Spleen (tissue), 11 donors: ENCODE measurements around the gene OBSL1. TPM values are rescaled to one million over a fixed set of nuclear protein-coding genes. Genes with fewer than 3 reads are reported as not detected.

Experiments used
- DNase-seq: peaks from one replicate; pipeline ENCODE4 v3.0.0-alpha.2; 2020
- H3K27ac ChIP-seq, 8 donors: fragments of 200-600 bp; sonication (generic) in 7 of 8; 1 replicate in 4 of 8; 2 replicates in 4 of 8; pipeline versions ENCODE4 v1.5.0 to v1.8.0; 2016 to 2021; ENCODE audit warnings: inconsistent platforms in 4 of 8, mild to moderate bottlenecking in 4 of 8, moderate library complexity in 1 of 8
- H3K27me3 ChIP-seq, 7 donors: fragments of 200-600 bp; sonication (generic) in 6 of 7; replicated peaks in 1 of 7; 1 replicate in 4 of 7; 2 replicates in 3 of 7; pipeline versions ENCODE4 v1.5.0 to v1.8.0; 2016 to 2021; ENCODE audit warnings: inconsistent platforms in 3 of 7, mild to moderate bottlenecking in 1 of 7
- H3K36me3 ChIP-seq, 6 donors: fragments of 200-600 bp; sonication (generic) in 5 of 6; 1 replicate in 4 of 6; 2 replicates in 2 of 6; pipeline versions ENCODE4 v1.5.0 to v1.8.0; 2016 to 2021; ENCODE audit warnings: inconsistent platforms in 2 of 6
- H3K4me1 ChIP-seq, 6 donors: fragments of 200-600 bp; sonication (generic) in 5 of 6; 1 replicate in 3 of 6; 2 replicates in 3 of 6; pipeline versions ENCODE4 v1.5.0 to v1.8.0; 2016 to 2021; ENCODE audit warnings: inconsistent platforms in 3 of 6
- H3K4me3 ChIP-seq, 8 donors: fragments of 200-600 bp; sonication (generic) in 7 of 8; 1 replicate in 4 of 8; 2 replicates in 4 of 8; pipeline versions ENCODE4 v1.5.0 to v1.8.0; 2016 to 2021; ENCODE audit warnings: inconsistent platforms in 4 of 8, mild to moderate bottlenecking in 4 of 8, moderate library complexity in 2 of 8
- H3K9me3 ChIP-seq, 8 donors: fragments of 200-600 bp; sonication (generic) in 7 of 8; 1 replicate in 4 of 8; 2 replicates in 4 of 8; pipeline versions ENCODE4 v1.5.0 to v1.8.0; 2016 to 2021; ENCODE audit warnings: inconsistent platforms in 4 of 8
- POLR2A ChIP-seq, 3 donors: fragments of 450-650 bp; IDR thresholded peaks; one replicate each; pipeline ENCODE4 v1.5.1; 2017; ENCODE audit warnings: antibody characterized with exemption in 3 of 3, mild to moderate bottlenecking in 1 of 3
- POLR2AphosphoS5 ChIP-seq, 3 donors: sonication (generic); formaldehyde crosslinking; IDR thresholded peaks; one replicate each; pipeline ENCODE4 v1.5.1; 2017; ENCODE audit warnings: antibody characterized with exemption in 3 of 3
- WGBS, 5 donors: extraction: QIAGEN DNeasy Blood & Tissue Kit in 3 of 5; methylation state at CpG; one replicate each; pipeline versions ENCODE4 v1.1.5 to v1.1.7; 2013 to 2018; 5-methylcytosine and 5-hydroxymethylcytosine counted together
- intact Hi-C: fragments of 100-400 bp; cut with DNase I; formaldehyde crosslinking; loops from one replicate; pipeline ENCODE4 v1.15.0; 2023; ENCODE audit warnings: low total_unique reads
- polyA plus RNA-seq, 3 donors: library from polyadenylated mRNA; stranded (reverse); fragments of 200-250 nt; gene quantifications; one replicate each; pipeline ENCODE4 v1.2.1, GENCODE V29; 2013
- total RNA-seq, 7 donors: library from RNA; depleted of rRNA in 3 of 7; stranded (reverse); fragments of >200 nt in 3 of 7; fragmentation: NEBNext Ultra II Directional in 4 of 7; extraction: Animal tissue kit (Norgen Biotek cat#: 25700) in 4 of 7; gene quantifications; one replicate each; pipeline versions ENCODE4 v1.1.0 to v1.2.1, GENCODE V29; 2016 to 2021
- TF ChIP-seq, protein P1 (sequence below), 11 experiments: fragments of 200-600 bp in 7 of 11; fragments of 450-650 bp in 4 of 11; sonication (generic) in 4 of 11; IDR thresholded peaks in 8 of 11; conservative IDR thresholded peaks in 3 of 11; 1 replicate in 7 of 11; 2 replicates in 4 of 11; pipeline versions ENCODE4 v1.4.0 to v1.8.0; 2016 to 2021; ENCODE audit warnings: antibody characterized with exemption in 11 of 11, inconsistent platforms in 4 of 11, mild to moderate bottlenecking in 1 of 11
- donor health status: healthy with polysubstance abuse.
- donor health status: DM: no; HTN: no; CAD: no; lungs with moderate emphysema.
- donor health status: DM: no; HTN: no; CAD: no.
- donor health status: Bipolar disorder and iron deficiency.
- donor health status: healthy.
- donor health status: DM: no; HTN: no; CAD: no.
- donor health status: DM: yes; HTN: yes; CAD: no.

OBSL1 gene
- total and polyA plus RNA-seq, 10 donors = 15.9 to 51.6 (median 31.0) TPM

DNA sequence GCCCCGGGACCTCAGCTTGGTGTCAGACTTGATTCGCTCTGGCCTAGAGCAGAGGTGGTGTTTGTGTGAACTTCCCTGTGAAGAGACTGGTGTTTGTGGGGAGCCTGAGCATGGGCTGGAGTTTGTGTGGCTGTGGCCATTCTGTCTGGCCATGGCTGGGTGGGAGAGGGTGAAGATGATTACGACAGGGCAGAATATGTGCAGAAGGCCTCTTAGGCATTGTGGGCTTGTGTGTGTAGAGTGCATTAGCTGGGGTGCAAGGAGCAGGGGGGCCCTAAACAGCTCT lies 10.5 kb downstream of the OBSL1 start:
- 74 to 86% (median 78%) methylated on average over 3 of the region's 3 CpGs for WGBS, 5 donors
- DNase-seq = no peak
- Histone ChIP-seq H3K27me3 (peaks cover 0 to 27% (median 0%) of the 10 kb centered on the region in 7 donors), H3K4me3 (no peak overlapping the region), H3K9me3 (no peaks in the 10 kb centered on the region), H3K4me1 (peaks cover 0 to 7% (median 5%) of the 10 kb centered on the region in 6 donors), H3K27ac (no peak overlapping the region), H3K36me3 (no peaks in the 10 kb centered on the region)
- intact Hi-C loops = no loop called here
- TF ChIP-seq POLR2AphosphoS5 (IDR thresholded peaks at IDR 0.05) (no peak), POLR2A (IDR thresholded peaks at IDR 0.05) (no peak)
- TF ChIP-seq, protein P1, sequence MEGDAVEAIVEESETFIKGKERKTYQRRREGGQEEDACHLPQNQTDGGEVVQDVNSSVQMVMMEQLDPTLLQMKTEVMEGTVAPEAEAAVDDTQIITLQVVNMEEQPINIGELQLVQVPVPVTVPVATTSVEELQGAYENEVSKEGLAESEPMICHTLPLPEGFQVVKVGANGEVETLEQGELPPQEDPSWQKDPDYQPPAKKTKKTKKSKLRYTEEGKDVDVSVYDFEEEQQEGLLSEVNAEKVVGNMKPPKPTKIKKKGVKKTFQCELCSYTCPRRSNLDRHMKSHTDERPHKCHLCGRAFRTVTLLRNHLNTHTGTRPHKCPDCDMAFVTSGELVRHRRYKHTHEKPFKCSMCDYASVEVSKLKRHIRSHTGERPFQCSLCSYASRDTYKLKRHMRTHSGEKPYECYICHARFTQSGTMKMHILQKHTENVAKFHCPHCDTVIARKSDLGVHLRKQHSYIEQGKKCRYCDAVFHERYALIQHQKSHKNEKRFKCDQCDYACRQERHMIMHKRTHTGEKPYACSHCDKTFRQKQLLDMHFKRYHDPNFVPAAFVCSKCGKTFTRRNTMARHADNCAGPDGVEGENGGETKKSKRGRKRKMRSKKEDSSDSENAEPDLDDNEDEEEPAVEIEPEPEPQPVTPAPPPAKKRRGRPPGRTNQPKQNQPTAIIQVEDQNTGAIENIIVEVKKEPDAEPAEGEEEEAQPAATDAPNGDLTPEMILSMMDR (IDR thresholded peaks at IDR 0.05 in 8 of 11, conservative IDR thresholded peaks at IDR 0.05 in 3 of 11) = no peak

DNA sequence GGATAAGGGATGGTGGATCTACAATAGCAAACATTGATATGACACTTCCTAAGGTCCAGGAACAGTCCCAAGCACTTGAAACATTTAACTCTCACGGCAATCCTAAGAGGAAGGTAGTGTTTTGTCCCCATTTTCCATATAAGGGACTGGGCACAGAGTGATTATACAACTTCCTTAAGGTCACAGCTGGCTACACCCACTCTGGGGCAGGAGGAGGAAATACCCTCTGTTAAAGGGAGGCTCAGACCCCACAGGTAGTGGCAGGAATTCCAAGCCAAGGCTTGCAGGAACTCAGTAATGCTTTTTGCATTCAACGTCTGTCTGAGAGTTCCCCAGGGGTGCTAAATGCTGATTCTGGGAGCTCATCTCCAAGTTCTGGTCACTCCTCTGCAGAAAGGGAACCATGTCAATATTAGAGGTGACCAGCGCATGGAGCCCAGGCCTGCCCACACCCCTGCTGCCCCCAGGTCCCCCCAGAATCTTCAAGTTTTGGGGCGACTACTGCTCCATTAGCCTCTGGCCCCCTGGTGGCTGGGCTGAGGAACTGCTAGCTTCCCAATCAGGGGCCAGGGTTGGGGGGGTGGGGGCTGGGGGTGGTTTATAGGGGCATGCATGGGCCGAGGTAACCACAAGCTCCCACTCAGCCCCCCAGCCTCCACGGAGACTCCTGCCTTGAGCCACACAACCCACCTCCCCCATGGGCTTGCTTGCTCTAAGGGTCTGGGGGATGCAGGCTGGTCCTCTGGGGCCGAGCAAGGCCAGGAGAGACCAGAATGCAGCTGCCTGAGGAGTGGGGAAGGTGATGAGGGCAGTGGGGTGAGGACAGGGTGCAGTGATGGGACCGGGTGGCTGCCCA lies 11.1 kb downstream of the OBSL1 start:
- WGBS, 5 donors = 23 to 37% (median 30%) methylated on average over 6 to 8 of the region's 8 CpGs
- H3K4me1 ChIP-seq = peaks cover 0 to 7% (median 5%) of the 10 kb centered on the region in 6 donors
- H3K36me3 ChIP-seq = no peaks in the 10 kb centered on the region
- peaks cover 0 to 32% (median 0%) of the 10 kb centered on the region in 7 donors for H3K27me3 ChIP-seq
- intact Hi-C loops = no loop called here
- TF ChIP-seq, protein P1 (IDR thresholded peaks at IDR 0.05 in 8 of 11, conservative IDR thresholded peaks at IDR 0.05 in 3 of 11) = peak in 8 of 11 experiments; percentile 10 to 84 (median 80)
- no peak for TF ChIP-seq POLR2AphosphoS5 (IDR thresholded peaks at IDR 0.05)
- no peak overlapping the region for H3K4me3 ChIP-seq
- DNase-seq = no peak
- H3K27ac ChIP-seq = no peak overlapping the region
- no peaks in the 10 kb centered on the region for H3K9me3 ChIP-seq

DNA sequence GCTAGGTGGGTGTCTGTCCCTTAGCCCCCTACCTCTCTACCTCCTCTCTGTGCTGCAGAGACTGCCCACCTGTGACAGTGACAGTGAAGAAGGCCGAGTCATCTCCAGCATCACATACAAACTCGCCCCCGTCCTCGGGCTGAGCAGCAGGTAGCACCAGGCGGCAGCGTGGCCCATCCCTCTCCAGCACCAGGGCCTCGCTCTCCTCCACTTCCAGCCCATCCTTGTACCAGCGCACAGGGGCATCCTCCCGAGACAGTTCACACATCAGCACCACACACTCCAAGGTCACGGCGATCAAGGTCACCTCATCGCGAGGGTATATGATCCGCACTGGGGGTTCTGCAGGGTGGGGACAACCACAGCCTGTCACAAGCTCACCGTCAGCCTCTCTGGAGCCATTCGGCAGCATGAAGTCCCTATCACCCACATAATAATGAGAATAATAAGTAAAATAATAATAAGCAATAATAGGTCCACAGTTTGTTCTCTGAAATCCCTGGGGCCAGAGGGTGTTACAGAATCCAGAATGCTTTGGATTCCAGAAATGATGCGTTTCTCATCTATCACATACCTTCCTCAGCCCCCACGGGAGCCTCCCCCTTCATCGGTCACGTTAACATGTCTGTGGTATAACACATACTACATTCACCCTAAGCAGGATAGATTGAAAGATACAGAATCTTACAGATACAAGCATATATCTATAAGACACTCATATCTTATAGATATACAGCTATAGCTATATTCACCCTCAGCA lies 12.0 kb downstream of the OBSL1 start:
- TF ChIP-seq, protein P1 (IDR thresholded peaks at IDR 0.05 in 8 of 11, conservative IDR thresholded peaks at IDR 0.05 in 3 of 11) = no peak
- TF ChIP-seq POLR2A (IDR thresholded peaks at IDR 0.05) = no peak
- no peak for TF ChIP-seq POLR2AphosphoS5 (IDR thresholded peaks at IDR 0.05)
- 86 to 94% (median 90%) methylated on average over 19 to 20 of the region's 20 CpGs for WGBS, 5 donors
- DNase-seq = no peak
- Histone ChIP-seq H3K27ac (no peak overlapping the region), H3K4me3 (no peak overlapping the region), H3K36me3 (no peaks in the 10 kb centered on the region), H3K27me3 (peaks cover 0 to 42% (median 0%) of the 10 kb centered on the region in 7 donors), H3K9me3 (no peaks in the 10 kb centered on the region), H3K4me1 (peaks cover 0 to 7% (median 5%) of the 10 kb centered on the region in 6 donors)
- intact Hi-C loops = no loop called here
